Measurements from ENCODE around the gene PSMD14. TPM values are rescaled to one million over a fixed set of nuclear protein-coding genes. Genes with fewer than 3 reads are reported as not detected.

Gene PSMD14
- total RNA-seq, 2 donors from 2014 or later: 25.2 to 59.5 TPM

DNA sequence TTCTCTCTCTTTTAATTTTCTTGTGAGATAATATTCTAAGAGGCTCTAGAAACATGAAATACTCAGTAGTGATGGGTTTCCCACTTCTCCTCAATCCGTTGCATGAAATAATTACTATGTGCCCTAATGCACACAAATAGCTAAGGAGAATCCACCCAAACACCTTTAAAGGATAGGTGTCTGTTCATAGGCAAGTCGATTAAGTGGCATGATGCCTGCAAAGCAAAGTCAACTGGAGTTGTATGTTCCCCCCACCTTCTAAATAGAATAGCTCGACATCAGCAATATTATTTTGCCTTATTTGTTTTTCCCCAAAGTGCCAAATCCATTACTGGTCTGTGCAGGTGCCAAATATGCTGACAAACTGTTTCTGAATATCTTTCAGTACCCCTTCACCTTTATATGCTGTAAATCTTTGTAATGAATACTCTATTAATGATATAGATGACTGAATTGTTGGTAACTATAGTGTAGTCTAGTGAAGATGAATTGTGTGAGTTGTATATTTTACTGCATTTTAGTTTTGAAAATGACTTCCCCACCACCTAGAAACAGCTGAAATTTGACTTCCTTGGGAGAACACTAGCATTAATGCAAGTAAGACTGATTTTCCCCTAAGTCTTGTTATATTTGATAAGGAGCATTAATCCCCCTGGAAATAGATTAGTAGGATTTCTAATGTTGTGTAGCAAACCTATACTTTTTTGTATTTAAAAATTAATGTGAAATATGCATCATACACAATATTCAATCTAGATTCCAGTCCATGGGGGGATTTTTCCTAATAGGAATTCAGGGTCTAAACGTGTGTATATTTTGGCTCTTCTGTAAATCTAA lies 116.9 kb downstream of the PSMD14 start:
- ATAC-seq (ENCODE audit: insufficient number of reproducible peaks, low FRiP score, low read depth) (no peak), DNase-seq (ENCODE audit: low spot score) (no peak)
- H3K4me3 ChIP-seq: no peak overlapping the region
- no peaks in the 10 kb centered on the region for H3K36me3 ChIP-seq
- TF ChIP-seq, protein P1, sequence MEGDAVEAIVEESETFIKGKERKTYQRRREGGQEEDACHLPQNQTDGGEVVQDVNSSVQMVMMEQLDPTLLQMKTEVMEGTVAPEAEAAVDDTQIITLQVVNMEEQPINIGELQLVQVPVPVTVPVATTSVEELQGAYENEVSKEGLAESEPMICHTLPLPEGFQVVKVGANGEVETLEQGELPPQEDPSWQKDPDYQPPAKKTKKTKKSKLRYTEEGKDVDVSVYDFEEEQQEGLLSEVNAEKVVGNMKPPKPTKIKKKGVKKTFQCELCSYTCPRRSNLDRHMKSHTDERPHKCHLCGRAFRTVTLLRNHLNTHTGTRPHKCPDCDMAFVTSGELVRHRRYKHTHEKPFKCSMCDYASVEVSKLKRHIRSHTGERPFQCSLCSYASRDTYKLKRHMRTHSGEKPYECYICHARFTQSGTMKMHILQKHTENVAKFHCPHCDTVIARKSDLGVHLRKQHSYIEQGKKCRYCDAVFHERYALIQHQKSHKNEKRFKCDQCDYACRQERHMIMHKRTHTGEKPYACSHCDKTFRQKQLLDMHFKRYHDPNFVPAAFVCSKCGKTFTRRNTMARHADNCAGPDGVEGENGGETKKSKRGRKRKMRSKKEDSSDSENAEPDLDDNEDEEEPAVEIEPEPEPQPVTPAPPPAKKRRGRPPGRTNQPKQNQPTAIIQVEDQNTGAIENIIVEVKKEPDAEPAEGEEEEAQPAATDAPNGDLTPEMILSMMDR (IDR thresholded peaks at IDR 0.05): no peak
- no peak overlapping the region for H3K27ac ChIP-seq
- H3K27me3 ChIP-seq (replicated peaks; ENCODE audit: insufficient read depth): peaks cover 38% of the 10 kb centered on the region
- peaks cover 3 to 16% of the 10 kb centered on the region in 2 donors for H3K4me1 ChIP-seq (ENCODE audit: control insufficient read depth in 1 of 2, low read depth in 2 of 2)
- no peaks in the 10 kb centered on the region for H3K9me3 ChIP-seq

DNA sequence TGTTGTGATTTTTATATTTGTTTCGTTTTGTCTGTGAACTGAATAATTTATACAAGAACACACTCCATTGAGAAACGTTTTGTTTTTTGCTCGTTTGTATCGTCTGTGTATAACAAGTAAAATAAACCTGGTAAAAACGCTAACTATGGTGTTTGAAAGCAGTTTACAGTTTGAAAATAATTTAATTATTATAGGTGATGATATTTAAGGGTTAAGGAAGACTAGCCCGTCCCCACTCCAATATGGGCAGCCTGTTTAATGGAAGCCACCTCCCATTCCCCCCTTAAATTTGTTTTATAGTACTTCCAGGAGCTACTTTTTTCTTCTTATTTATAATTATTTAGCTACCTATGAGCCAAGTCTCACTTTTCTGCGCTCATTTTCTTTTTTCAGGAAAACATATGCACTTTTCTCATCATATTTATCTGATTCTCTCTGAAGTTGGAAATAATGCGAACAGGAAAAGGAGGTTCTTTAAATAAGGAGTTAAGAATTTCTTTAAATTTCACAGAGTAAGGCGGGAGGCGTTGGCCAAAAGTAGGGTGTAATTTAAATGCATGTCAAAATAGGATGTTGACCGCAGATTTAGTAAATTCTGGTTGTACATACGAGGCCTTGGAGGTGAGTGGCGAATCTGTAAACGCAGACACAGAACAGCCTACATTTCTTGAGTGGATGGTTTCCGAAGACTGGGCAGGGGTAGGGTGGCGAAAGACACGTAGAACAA lies 117.7 kb downstream of the PSMD14 start:
- no peak for ATAC-seq (ENCODE audit: insufficient number of reproducible peaks, low FRiP score, low read depth)
- no peak overlapping the region for H3K27ac ChIP-seq
- no peak for DNase-seq (ENCODE audit: low spot score)
- peaks cover 3 to 16% of the 10 kb centered on the region in 2 donors for H3K4me1 ChIP-seq (ENCODE audit: control insufficient read depth in 1 of 2, low read depth in 2 of 2)
- H3K36me3 ChIP-seq: no peaks in the 10 kb centered on the region
- H3K27me3 ChIP-seq (replicated peaks; ENCODE audit: insufficient read depth): peaks cover 38% of the 10 kb centered on the region
- H3K9me3 ChIP-seq: no peaks in the 10 kb centered on the region
- TF ChIP-seq, protein P1 (IDR thresholded peaks at IDR 0.05): no peak
- H3K4me3 ChIP-seq: no peak overlapping the region

GRCh38 chr2:161426455-161426921 lies 118.3 kb downstream of the PSMD14 start:
- TF ChIP-seq, protein P1 (IDR thresholded peaks at IDR 0.05): peak; percentile 21
- H3K36me3 ChIP-seq: no peaks in the 10 kb centered on the region
- H3K27ac ChIP-seq: no peak overlapping the region
- peaks cover 38% of the 10 kb centered on the region for H3K27me3 ChIP-seq (replicated peaks; ENCODE audit: insufficient read depth)
- H3K9me3 ChIP-seq: no peaks in the 10 kb centered on the region
- DNase-seq (ENCODE audit: low spot score) (no peak), ATAC-seq (ENCODE audit: insufficient number of reproducible peaks, low FRiP score, low read depth) (no peak)
- H3K4me3 ChIP-seq: peak overlapping the region; percentile 51
- peaks cover 3 to 16% of the 10 kb centered on the region in 2 donors for H3K4me1 ChIP-seq (ENCODE audit: control insufficient read depth in 1 of 2, low read depth in 2 of 2)

GRCh38 chr2:161426922-161427663 lies 118.9 kb downstream of the PSMD14 start:
- TF ChIP-seq, protein P1 (IDR thresholded peaks at IDR 0.05): no peak
- peak overlapping the region; percentile 51 for H3K4me3 ChIP-seq
- H3K27ac ChIP-seq: no peak overlapping the region
- H3K36me3 ChIP-seq: no peaks in the 10 kb centered on the region
- no peaks in the 10 kb centered on the region for H3K9me3 ChIP-seq
- peaks cover 3 to 16% of the 10 kb centered on the region in 2 donors for H3K4me1 ChIP-seq (ENCODE audit: control insufficient read depth in 1 of 2, low read depth in 2 of 2)
- no peak for ATAC-seq (ENCODE audit: insufficient number of reproducible peaks, low FRiP score, low read depth)
- DNase-seq (ENCODE audit: low spot score): no peak
- peaks cover 38% of the 10 kb centered on the region for H3K27me3 ChIP-seq (replicated peaks; ENCODE audit: insufficient read depth)

Measured in thoracic aorta (tissue), 2 donors.